ENCODE results near the gene SF1. TPM values are rescaled to one million over a fixed set of nuclear protein-coding genes. Genes with fewer than 3 reads are reported as not detected.

The SF1 gene
- total and polyA plus RNA-seq, 9 of the 15 experiments (the other 6 are each of a cell fraction or from before 2014, with no cell fraction given) = 13.1 to 334 (median 111) TPM

GRCh38 chr11:64745189-64745520 is 33.2 kb downstream of the SF1 start (continued):
- TF ChIP-seq RCOR1 (IDR thresholded peaks at IDR 0.05; ENCODE audit: borderline replicate concordance in 1 of 2, low read depth in 2 of 2, low read length in 2 of 2) (0 out of 4 replicates have a peak, but pooled peaks of 1 of the 2 experiments have one; percentile 8), TAL1 (IDR thresholded peaks at IDR 0.05) (0 out of 2 replicates have a peak, but pooled peaks have one; percentile 14), SPI1 (IDR thresholded peaks at IDR 0.05; ENCODE audit: borderline replicate concordance, low read depth, low read length) (peak; percentile 77; the same call in 1 of the 2 replicates), MITF (IDR thresholded peaks at IDR 0.05) (no peak), GTF2E2 (tag; IDR thresholded peaks at IDR 0.05) (0 out of 2 replicates have a peak, but pooled peaks have one; percentile 47), DPF2 (IDR thresholded peaks at IDR 0.05) (peak; percentile 32; the same call in 1 of the 2 replicates)

GRCh38 chr11:64744544-64745188 is 33.7 kb downstream of the SF1 start:
- H3K4me2 ChIP-seq (ENCODE audit: insufficient read depth, low read length) = peak overlapping the region; percentile 77
- FAIRE-seq (no peak), ATAC-seq (no peak), DNase-seq (ENCODE audit: extremely low read depth in 1 of 4, low spot score in 3 of 4) (peak; percentile 54 to 89 (median 81))
- WGBS (ENCODE audit: insufficient coverage, low coverage, missing lambda C conversion rate) = 2% methylated on average over 19 of the region's 89 CpGs
- no peaks in the 10 kb centered on the region for H3K9me1 ChIP-seq (ENCODE audit: control insufficient read depth, insufficient read depth, low read length)
- intact Hi-C loops (cut with micrococcal nuclease) (loop anchor here (5.0 kb wide), 1 partner anchor 87 kb away; no protein-coding TSS in a partner anchor), in situ Hi-C loops (cut with MboI) (no loop called here)
- no TSS peak for BruUV-seq (replicated peaks)
- H3K27me3 ChIP-seq (ENCODE audit: control insufficient read depth in 2 of 2, insufficient read depth in 2 of 2, low read length in 2 of 2) = no peaks in the 10 kb centered on the region; a peak in 1 of 5 replicates
- POLR2A ChIA-PET = interaction anchor here (0.5 to 1.3 kb wide), 4 partner anchors 15 to 1717 kb away, joined by 3 to 5 read pairs (median 3); partner anchors contain the start of genes EHD1 and PYGM
- H4K20me1 ChIP-seq (replicated peaks; ENCODE audit: control insufficient read depth, insufficient read depth, low read length) = no peaks in the 10 kb centered on the region; the same call in 1 of the 2 replicates
- peak overlapping the region; percentile 61 to 90 for H3K9ac ChIP-seq (ENCODE audit: insufficient read depth in 1 of 2, low read depth in 2 of 2, low read length in 2 of 2)
- peak overlapping the region; percentile 73 for H3K27ac ChIP-seq (ENCODE audit: extremely low read depth, low read depth, low read length)
- peak overlapping the region; percentile 95 for H2AFZ ChIP-seq (ENCODE audit: low read depth, low read length)
- H3K9me3 ChIP-seq (replicated peaks; ENCODE audit: control insufficient read depth, insufficient read depth, low read depth, low read length) = no peaks in the 10 kb centered on the region
- H3K79me2 ChIP-seq (ENCODE audit: control insufficient read depth, insufficient read depth, low read length) = no peaks in the 10 kb centered on the region
- H3K4me3 ChIP-seq = peak overlapping the region; percentile 47
- H3K4me1 ChIP-seq (replicated peaks in 1 of 2; ENCODE audit: control insufficient read depth in 2 of 2, insufficient read depth in 2 of 2, low read length in 2 of 2) = peaks cover 12 to 65% of the 10 kb centered on the region in 2 experiments; a peak in 3 of 5 replicates
- CTCF ChIA-PET (ENCODE audit: low intra/inter-chr PET ratio) = interaction anchor here (1.0 kb wide), 1 partner anchor 251 kb away, joined by 4 read pairs; no protein-coding TSS in a partner anchor
- no peaks in the 10 kb centered on the region for H3K36me3 ChIP-seq (ENCODE audit: control insufficient read depth, insufficient read depth, low read length)
- TF ChIP-seq STAT5B (CRISPR knock-in tag; IDR thresholded peaks at IDR 0.05) (no peak), MAZ (CRISPR knock-in tag; conservative IDR thresholded peaks at IDR 0.05 in 1 of 2, IDR thresholded peaks at IDR 0.05 in 1 of 2) (0 out of 4 replicates have a peak, but pooled peaks of 1 of the 2 experiments have one; percentile 52), EZH2 (IDR thresholded peaks at IDR 0.05; ENCODE audit: borderline replicate concordance, low read depth, low read length) (no peak), ATF2 (CRISPR knock-in tag; IDR thresholded peaks at IDR 0.05) (no peak), MLLT1 (IDR thresholded peaks at IDR 0.05) (no peak), TAF7 (tag; IDR thresholded peaks at IDR 0.05) (no peak), NBN (IDR thresholded peaks at IDR 0.05; ENCODE audit: low read depth) (no peak), SMAD1 (IDR thresholded peaks at IDR 0.05; ENCODE audit: low read depth, low read length, partially characterized antibody) (no peak), NCOA2 (IDR thresholded peaks at IDR 0.05; ENCODE audit: partially characterized antibody in 2 of 2) (no peak), KLF1 (tag; IDR thresholded peaks at IDR 0.05) (no peak), MECOM (CRISPR knock-in tag; IDR thresholded peaks at IDR 0.05) (no peak)

All from K562 (cell line).